Stimulated activated CD8-positive, alpha-beta memory T cell treated with anti-CD3 and anti-CD28 coated beads, Interleukin-2, amount 100 ng/mL, for 48 hours (primary cell): ENCODE results near the gene PPFIA1.

Experiments used
- DNase-seq, 2 donors: peaks; one replicate each; pipeline ENCODE4 v3.0.0-alpha.2; 2020; ENCODE audit warnings: low read depth in 2 of 2

Gene PPFIA1

GRCh38 chr11:70270104-70270876 lies at the start of gene PPFIA1:
Gene PPFIA1, plus strand, starts transcription at chr11:70270690. Its CDS starts 1,483 bp downstream, at chr11:70272173.
- DNase-seq: peak; percentile 93 to 94

- no peak for DNase-seq
These were observed 49.6 kb upstream of the PPFIA1 start for GRCh38 chr11:70220920-70221319.

- no peak for DNase-seq
These were observed 44.8 kb upstream of the PPFIA1 start for GRCh38 chr11:70225681-70226177.

- DNase-seq: no peak
These were observed 44.3 kb upstream of the PPFIA1 start for GRCh38 chr11:70226183-70226582.

- DNase-seq: no peak
These were observed 43.5 kb upstream of the PPFIA1 start for GRCh38 chr11:70226967-70227366.

GRCh38 chr11:70229737-70230136 lies 40.8 kb upstream of the PPFIA1 start:
- no peak for DNase-seq

- no peak for DNase-seq
These were observed 40.2 kb upstream of the PPFIA1 start for GRCh38 chr11:70230151-70230839.

- no peak for DNase-seq
These were observed 39.4 kb upstream of the PPFIA1 start for GRCh38 chr11:70230840-70231710.

- no peak for DNase-seq
These were observed 37.5 kb upstream of the PPFIA1 start for GRCh38 chr11:70233034-70233433.

- no peak for DNase-seq
These were observed 37.0 kb upstream of the PPFIA1 start for GRCh38 chr11:70233511-70233934.

GRCh38 chr11:70233962-70234361 lies 36.5 kb upstream of the PPFIA1 start:
- DNase-seq: no peak

GRCh38 chr11:70240337-70240736 lies 30.2 kb upstream of the PPFIA1 start:
- no peak for DNase-seq

GRCh38 chr11:70241709-70242108 lies 28.8 kb upstream of the PPFIA1 start:
- no peak for DNase-seq

GRCh38 chr11:70242885-70243284 lies 27.6 kb upstream of the PPFIA1 start:
- DNase-seq: no peak

GRCh38 chr11:70243912-70244652 lies 26.4 kb upstream of the PPFIA1 start:
- no peak for DNase-seq

GRCh38 chr11:70244698-70245097 lies 25.8 kb upstream of the PPFIA1 start:
- no peak for DNase-seq

- DNase-seq: no peak
These were observed 24.3 kb upstream of the PPFIA1 start for GRCh38 chr11:70246196-70246595.

- no peak for DNase-seq
These were observed 23.3 kb upstream of the PPFIA1 start for GRCh38 chr11:70247042-70247709.

GRCh38 chr11:70247710-70248072 lies 22.8 kb upstream of the PPFIA1 start:
- DNase-seq: no peak

- no peak for DNase-seq
These were observed 19.4 kb upstream of the PPFIA1 start for GRCh38 chr11:70250876-70251658.
